HG03354 (cell line): Measurements from ENCODE around the gene TRMT44.
"Not testable (repeated sequence)": the region's sequence is repeated elsewhere in the genome, so short reads cannot be mapped to it uniquely, and the experiment has no call there.

Experiments
- ATAC-seq: cut with Tn5 transposase; IDR thresholded peaks from one replicate; pipeline ENCODE4 v1.9.1; 2021; ENCODE audit warnings: mild to moderate bottlenecking; ENCODE audit not compliant: unreplicated experiment, poor library complexity, severe bottlenecking

TRMT44 gene

GRCh38 chr4:8506373-8507195, 66.0 kb downstream of the TRMT44 start:
- no peak for ATAC-seq

GRCh38 chr4:8507196-8507570, 66.6 kb downstream of the TRMT44 start:
- no peak for ATAC-seq

- no peak for ATAC-seq
Measured at GRCh38 chr4:8507624-8508023, 67.0 kb downstream of the TRMT44 start.

DNA sequence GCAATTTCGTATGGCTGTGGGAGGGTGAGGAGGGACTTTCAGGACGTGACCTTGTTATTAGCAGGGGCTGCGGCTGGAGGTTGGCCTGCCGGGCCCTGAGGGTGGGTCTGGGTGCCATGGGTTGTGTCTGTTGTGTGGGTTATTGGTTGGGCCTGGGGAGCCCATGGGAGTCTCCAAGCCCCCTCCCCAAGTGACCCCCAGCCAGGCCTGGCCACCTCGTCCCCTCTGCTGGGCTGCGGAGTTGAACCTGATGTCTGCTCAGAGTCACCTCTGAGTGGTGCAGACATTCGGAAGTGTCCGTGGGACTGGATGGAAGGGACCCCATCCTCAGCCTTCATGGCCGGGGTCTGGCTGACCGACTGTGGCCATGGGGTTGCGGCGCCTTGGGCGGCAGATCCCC, 67.7 kb downstream of the TRMT44 start:
- ATAC-seq, result no peak

DNA sequence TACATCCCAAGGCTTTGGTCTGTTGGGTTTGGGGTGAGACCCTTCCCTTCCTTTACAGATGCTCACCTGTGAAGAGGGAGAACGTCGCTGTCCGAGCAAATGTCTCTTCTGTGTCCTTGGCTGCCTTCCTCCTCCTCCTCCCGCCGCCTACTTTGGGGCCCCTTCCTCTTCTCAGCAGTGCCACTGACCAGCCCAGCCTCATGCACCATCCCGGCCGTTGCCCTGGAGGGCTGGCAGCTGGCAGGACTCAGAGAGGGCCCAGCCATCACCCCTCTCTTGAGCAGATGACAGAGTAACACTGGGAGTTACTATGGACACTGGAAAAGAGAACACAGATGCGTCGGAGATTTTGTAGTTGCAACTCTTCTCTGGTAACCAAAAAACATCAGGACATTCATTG, 68.2 kb downstream of the TRMT44 start:
- no peak for ATAC-seq

- no peak for ATAC-seq
Measured at GRCh38 chr4:8509311-8509950, 68.9 kb downstream of the TRMT44 start.

GRCh38 chr4:8510191-8510590, 69.6 kb downstream of the TRMT44 start:
- no peak for ATAC-seq

- no peak for ATAC-seq
Measured at GRCh38 chr4:8510611-8511285, 70.2 kb downstream of the TRMT44 start.

DNA sequence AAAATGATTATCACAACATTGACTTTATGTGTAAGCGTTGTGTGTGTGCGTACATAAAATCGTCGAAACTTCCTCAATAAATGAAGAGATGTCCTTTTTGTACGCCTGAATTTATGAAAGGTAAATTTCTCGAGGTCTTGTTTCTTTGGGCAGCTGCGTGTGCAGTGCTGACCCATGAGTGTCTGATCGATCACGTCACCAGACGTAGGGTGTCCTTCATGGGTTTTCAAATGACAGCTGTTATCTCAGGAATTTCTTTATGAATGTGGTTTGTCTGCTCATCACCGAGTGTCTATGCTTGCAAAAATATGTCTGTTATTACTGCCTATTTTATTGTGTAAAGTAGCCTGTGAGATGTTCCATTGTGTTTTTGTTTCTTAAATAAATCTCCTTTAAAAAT, 71.9 kb downstream of the TRMT44 start:
- no peak for ATAC-seq

DNA sequence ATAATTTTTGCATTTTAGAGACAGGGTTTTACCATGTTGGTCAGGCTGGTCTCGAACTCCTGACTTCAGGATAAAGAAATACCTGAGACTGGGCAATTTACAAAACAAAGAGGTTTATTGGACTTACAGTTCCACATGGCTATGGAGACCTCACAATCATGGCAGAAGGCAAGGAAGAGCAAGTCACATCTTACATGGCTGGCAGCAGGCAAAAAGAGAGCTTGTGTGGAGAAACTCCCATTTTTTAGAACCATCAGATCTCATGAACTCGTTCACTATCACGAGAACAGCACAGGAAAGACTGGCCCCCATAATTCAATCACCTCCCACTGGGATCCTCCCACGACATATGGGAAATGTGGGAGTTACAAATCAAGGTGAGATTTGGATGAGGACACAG, 72.5 kb downstream of the TRMT44 start:
- ATAC-seq, result not testable (repeated sequence)

GRCh38 chr4:8513931-8514330, 73.4 kb downstream of the TRMT44 start:
- ATAC-seq, result no peak

GRCh38 chr4:8514391-8514790, 73.8 kb downstream of the TRMT44 start:
- no peak for ATAC-seq

- no peak for ATAC-seq
Measured at GRCh38 chr4:8515316-8516060, 74.9 kb downstream of the TRMT44 start.

GRCh38 chr4:8516061-8516573, 75.5 kb downstream of the TRMT44 start:
- ATAC-seq, result no peak

GRCh38 chr4:8516996-8517550, 76.5 kb downstream of the TRMT44 start:
- ATAC-seq, result no peak

DNA sequence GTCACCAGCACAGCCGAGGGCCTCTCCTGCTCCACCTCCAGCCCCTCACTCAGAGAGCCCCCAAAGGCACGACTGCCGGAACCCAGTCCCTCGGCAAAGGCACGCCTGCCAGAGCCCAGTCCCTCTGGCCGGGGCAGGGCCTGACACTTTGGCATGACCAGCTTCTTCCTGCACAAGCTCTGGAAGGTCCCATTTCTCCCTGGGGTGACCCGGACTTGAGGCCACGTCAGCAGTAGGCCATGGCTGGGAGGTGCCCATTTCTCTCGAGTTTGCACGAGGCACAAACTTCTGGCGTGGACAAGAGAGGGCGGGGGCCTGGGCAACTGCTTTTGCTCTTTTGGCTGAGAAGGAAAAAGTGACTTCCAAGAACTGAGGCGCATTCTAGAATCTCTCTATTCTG, 77.4 kb downstream of the TRMT44 start:
- ATAC-seq, result no peak

DNA sequence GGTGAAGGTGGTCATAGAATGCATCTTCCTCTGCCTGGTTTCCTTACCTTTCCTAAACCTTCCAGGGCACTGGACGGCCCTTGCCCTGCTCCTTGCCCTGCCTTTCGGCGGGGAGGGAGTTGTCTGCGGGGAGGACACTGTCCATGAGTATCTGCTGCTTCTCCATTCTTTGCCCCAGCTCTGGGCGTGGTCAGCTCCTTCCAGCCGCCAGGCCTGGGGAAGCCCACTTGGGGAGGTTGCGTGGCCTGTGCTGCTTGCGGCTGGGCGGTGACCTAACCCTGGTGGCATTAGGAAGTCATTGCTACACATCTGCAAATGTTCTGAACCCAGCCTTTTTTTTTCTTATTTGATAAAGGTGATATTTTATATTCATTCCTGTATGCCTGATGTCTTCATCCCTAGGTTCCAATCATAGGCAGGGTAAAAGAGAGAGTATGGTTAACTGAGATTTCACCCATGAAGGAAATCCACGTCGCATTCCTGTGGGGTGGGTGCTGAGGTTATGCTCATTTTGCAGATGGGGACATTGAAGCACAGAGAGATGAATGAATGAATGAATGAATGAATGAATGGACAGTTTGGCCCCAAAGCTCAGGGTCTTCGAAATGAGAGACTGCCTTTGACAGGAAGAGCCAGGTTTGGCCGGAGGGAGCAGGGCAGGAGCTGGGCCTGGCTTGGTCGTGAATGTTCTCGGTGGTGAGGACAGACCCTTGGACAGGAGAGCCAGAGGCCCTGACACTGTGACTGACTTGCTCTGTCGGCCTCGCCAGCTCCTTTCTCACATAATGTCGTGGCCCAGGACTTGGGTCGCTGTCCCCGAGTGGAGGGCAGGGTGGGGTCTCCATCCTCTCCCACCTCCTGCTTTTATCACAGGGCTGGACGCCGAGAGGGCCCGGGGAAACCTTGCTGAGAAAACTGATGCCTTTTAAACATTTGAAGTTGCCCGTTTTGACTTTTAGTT, 81.9 kb downstream of the TRMT44 start:
- no peak for ATAC-seq

DNA sequence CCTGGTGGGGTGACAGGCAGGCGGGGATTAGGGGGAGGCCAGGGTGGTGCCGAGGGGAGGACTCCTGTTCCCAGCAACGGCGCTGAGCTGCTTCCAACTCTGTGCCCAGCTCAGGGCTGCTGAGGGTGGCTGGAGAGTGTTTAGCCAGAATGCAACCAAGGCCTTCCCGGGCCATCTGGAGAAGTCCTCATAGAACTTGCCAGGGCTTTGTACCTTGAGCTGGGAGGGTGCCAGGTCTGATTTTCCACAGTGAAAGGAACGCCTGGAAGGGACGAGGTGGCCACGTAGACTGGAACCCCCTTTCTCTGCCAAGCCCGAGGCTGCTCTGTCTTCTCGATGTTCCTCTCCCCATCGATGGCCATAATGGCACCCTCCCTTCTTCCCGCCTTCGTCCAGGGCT, 82.6 kb downstream of the TRMT44 start:
- no peak for ATAC-seq

GRCh38 chr4:8523766-8524165, 83.2 kb downstream of the TRMT44 start:
- ATAC-seq, result no peak
